Keratinocyte (primary cell): ENCODE data around the gene KDM4B. TPM values are rescaled to one million over a fixed set of nuclear protein-coding genes. Genes with fewer than 3 reads are reported as not detected.

Source experiments
- DNase-seq: peaks from one replicate; pipeline ENCODE4 v3.0.0-alpha.2; 2011; ENCODE audit warnings: low read depth, missing footprints, low spot score
- FAIRE-seq: peaks from 2 replicates; lab custom pipeline; 2011; peaks lifted over from hg19 to GRCh38; lab: Jason Lieb, UNC
- H2AFZ ChIP-seq: 2 replicates; pipeline ENCODE4 v1.6.0; 2012; ENCODE audit warnings: low read length, control low read depth, inconsistent platforms; ENCODE audit not compliant: control insufficient read depth
- H3K27ac ChIP-seq: 2 replicates; pipeline ENCODE4 v1.5.1; 2011; ENCODE audit warnings: low read length; ENCODE audit not compliant: control insufficient read depth, insufficient read depth
- H3K27me3 ChIP-seq: 3 replicates; pipeline ENCODE4 v1.6.0; 2011; ENCODE audit warnings: low read length; ENCODE audit not compliant: control insufficient read depth, insufficient read depth; ENCODE audit errors: extremely low read depth
- H3K36me3 ChIP-seq, 2 experiments: 2 replicates in 1 of 2; 3 replicates in 1 of 2; pipeline ENCODE4 v1.5.1; 2011; ENCODE audit warnings: low read length in 2 of 2, mild to moderate bottlenecking in 1 of 2; ENCODE audit not compliant: control insufficient read depth in 2 of 2, insufficient read depth in 2 of 2; ENCODE audit errors: extremely low read depth in 1 of 2
- H3K4me1 ChIP-seq: 3 replicates; pipeline ENCODE4 v1.5.1; 2011; ENCODE audit warnings: low read length; ENCODE audit not compliant: control insufficient read depth, insufficient read depth; ENCODE audit errors: extremely low read depth
- H3K4me2 ChIP-seq: 3 replicates; pipeline ENCODE4 v1.6.0; 2011; ENCODE audit warnings: low read depth, low read length; ENCODE audit not compliant: control insufficient read depth, insufficient read depth; ENCODE audit errors: extremely low read depth
- H3K4me3 ChIP-seq, 3 experiments: fragments of 200-600 bp in 1 of 3; sonication (generic) in 1 of 3; 2 replicates in 2 of 3; 3 replicates in 1 of 3; pipeline ENCODE4 v1.5.1; 2011 to 2016; ENCODE audit warnings: low read length in 3 of 3, mild to moderate bottlenecking in 3 of 3, control low read depth in 2 of 3, inconsistent platforms in 1 of 3, low read depth in 1 of 3, mixed read lengths in 1 of 3, mixed run types in 1 of 3, moderate library complexity in 1 of 3; ENCODE audit not compliant: control insufficient read depth in 2 of 3, insufficient read depth in 2 of 3; ENCODE audit errors: extremely low read depth in 1 of 3
- H3K79me2 ChIP-seq: 2 replicates; pipeline ENCODE4 v1.6.0; 2012; ENCODE audit warnings: low read length; ENCODE audit not compliant: control insufficient read depth, insufficient read depth
- H3K9ac ChIP-seq: 3 replicates; pipeline ENCODE4 v1.6.0; 2011; ENCODE audit warnings: low read length; ENCODE audit not compliant: control insufficient read depth, insufficient read depth; ENCODE audit errors: extremely low read depth
- H3K9me1 ChIP-seq: 3 replicates; pipeline ENCODE4 v1.6.0; 2011; ENCODE audit warnings: low read length; ENCODE audit not compliant: control insufficient read depth, insufficient read depth; ENCODE audit errors: extremely low read depth
- H3K9me3 ChIP-seq: 2 replicates; pipeline ENCODE4 v1.5.1; 2012; ENCODE audit warnings: low read depth, low read length; ENCODE audit not compliant: control insufficient read depth
- H4K20me1 ChIP-seq: 3 replicates; pipeline ENCODE4 v1.6.0; 2011; ENCODE audit warnings: low read length; ENCODE audit not compliant: control insufficient read depth, insufficient read depth; ENCODE audit errors: extremely low read depth
- CTCF ChIP-seq, 3 experiments: IDR thresholded peaks in 1 of 3; conservative IDR thresholded peaks in 1 of 3; optimal IDR thresholded peaks in 1 of 3; 2 replicates in 2 of 3; 3 replicates in 1 of 3; pipeline versions ENCODE3 to v1.5.1; 2011; ENCODE audit warnings: low read length in 3 of 3, mild to moderate bottlenecking in 3 of 3, moderate library complexity in 2 of 3, control low read depth in 1 of 3, inconsistent platforms in 1 of 3; ENCODE audit not compliant: insufficient read depth in 2 of 3; ENCODE audit errors: extremely low read depth in 1 of 3
- EZH2 ChIP-seq: IDR thresholded peaks from one replicate; pipeline ENCODE4 v1.6.1; 2012; ENCODE audit warnings: inconsistent platforms, mild to moderate bottlenecking, low read length, moderate library complexity
- dilution Hi-C: fragments of 300-500 bp; cut with MboI; formaldehyde crosslinking; loops from one replicate; pipeline ENCODE4 v1.7.0; 2020; ENCODE audit warnings: low sequenced_read_pairs; ENCODE audit not compliant: extremely low pct_ligation_motif_present
- polyA plus RNA-seq, 5 experiments: library from polyadenylated mRNA; depleted of rRNA in 3 of 5; stranded (reverse) in 3 of 5; stranded (forward) in 1 of 5; unstranded in 1 of 5; fragments of >200 nt; gene quantifications; 1 replicate in 1 of 5; 2 replicates in 3 of 5; 3 replicates in 1 of 5; pipeline versions ENCODE4 v1.2.1 to v1.2.3, GENCODE V29; 2011 to 2012; ENCODE audit warnings: missing spikeins in 2 of 5, low read depth in 1 of 5, low replicate concordance in 1 of 5

Gene KDM4B
- polyA plus RNA-seq, 1 donor (not counting 4 experiments of a cell fraction or from before 2014, with no cell fraction given) = 6.2 TPM

GRCh38 chr19:5103061-5103701 lies 134.3 kb downstream of the KDM4B start:
- H3K9ac ChIP-seq = no peak overlapping the region
- TF ChIP-seq EZH2 (no peak), CTCF (optimal IDR thresholded peaks at IDR 0.05 in 1 of 3, IDR thresholded peaks at IDR 0.05 in 1 of 3, conservative IDR thresholded peaks at IDR 0.05 in 1 of 3; ENCODE audit: extremely low read depth in 1 of 3, insufficient read depth in 2 of 3, low read length in 3 of 3) (no peak)
- H3K4me2 ChIP-seq = no peak overlapping the region
- FAIRE-seq = no peak
- H3K36me3 ChIP-seq = peaks cover 0 to 14% of the 10 kb centered on the region in 2 experiments
- peaks cover 6% of the 10 kb centered on the region for H3K9me3 ChIP-seq
- H2AFZ ChIP-seq = no peak overlapping the region
- no peaks in the 10 kb centered on the region for H3K27me3 ChIP-seq
- H3K27ac ChIP-seq = no peak overlapping the region
- peaks cover 5% of the 10 kb centered on the region for H3K4me1 ChIP-seq
- dilution Hi-C loops = no loop called here
- H3K9me1 ChIP-seq = no peaks in the 10 kb centered on the region
- H4K20me1 ChIP-seq = peaks cover 2% of the 10 kb centered on the region
- H3K4me3 ChIP-seq = no peak overlapping the region
- no peaks in the 10 kb centered on the region for H3K79me2 ChIP-seq
- DNase-seq = no peak

GRCh38 chr19:5103812-5104410 lies 135.0 kb downstream of the KDM4B start:
- Histone ChIP-seq H3K27ac (no peak overlapping the region), H3K9ac (no peak overlapping the region), H3K4me2 (no peak overlapping the region), H3K4me3 (no peak overlapping the region), H3K79me2 (no peaks in the 10 kb centered on the region), H2AFZ (no peak overlapping the region), H3K9me1 (no peaks in the 10 kb centered on the region), H3K9me3 (peaks cover 6% of the 10 kb centered on the region), H3K36me3 (peaks cover 0 to 14% of the 10 kb centered on the region in 2 experiments), H3K4me1 (peaks cover 5% of the 10 kb centered on the region), H3K27me3 (no peaks in the 10 kb centered on the region), H4K20me1 (peaks cover 2% of the 10 kb centered on the region)
- FAIRE-seq (no peak), DNase-seq (no peak)
- dilution Hi-C loops = no loop called here
- no peak for TF ChIP-seq CTCF (optimal IDR thresholded peaks at IDR 0.05 in 1 of 3, IDR thresholded peaks at IDR 0.05 in 1 of 3, conservative IDR thresholded peaks at IDR 0.05 in 1 of 3; ENCODE audit: extremely low read depth in 1 of 3, insufficient read depth in 2 of 3, low read length in 3 of 3)
- no peak for TF ChIP-seq EZH2
